COLO668 (cell line): ENCODE results near the gene RASSF7.

Source experiments
- DNase-seq: peaks from one replicate; lab custom pipeline; 2025; ENCODE audit not compliant: unreplicated experiment; lab: John Stamatoyannopoulos, UW

Gene RASSF7

GRCh38 chr11:607971-608659 is 47.3 kb downstream of the RASSF7 start:
- DNase-seq, result no peak

- DNase-seq, result no peak
Observed at GRCh38 chr11:608791-609251, 48.1 kb downstream of the RASSF7 start.

- DNase-seq, result no peak
Observed at GRCh38 chr11:609341-609811, 48.6 kb downstream of the RASSF7 start.

GRCh38 chr11:610146-610801 is 49.5 kb downstream of the RASSF7 start:
- no peak for DNase-seq

GRCh38 chr11:611001-611996 is 50.5 kb downstream of the RASSF7 start:
- no peak for DNase-seq

- DNase-seq, result peak; percentile 11
Observed at GRCh38 chr11:612201-612960, 51.6 kb downstream of the RASSF7 start.

- no peak for DNase-seq
Observed at GRCh38 chr11:612961-613300, 52.2 kb downstream of the RASSF7 start.

- peak; percentile 54 for DNase-seq
Observed at GRCh38 chr11:613369-613968, 52.7 kb downstream of the RASSF7 start.
